HCT116 (cell line): ENCODE measurements around the gene DUSP6. TPM values are rescaled to one million over a fixed set of nuclear protein-coding genes. Genes with fewer than 3 reads are reported as not detected.

ENCODE experiments used
- ATAC-seq: fragments of 200-7000 bp; cut with Tn5 transposase; 2 replicates; pipeline ENCODE4 v1.9.1; 2020; ENCODE audit warnings: mild to moderate bottlenecking, moderate library complexity
- BruUV-seq: library from RNA; stranded (reverse); fragments of 400-500 nt; replicated peaks from 2 replicates; lab custom pipeline; 2021; lab: Mats Ljungman, UMichigan
- CTCF ChIA-PET: fragments of 300-600 bp; sonication (Branson Sonifier 250); formaldehyde crosslinking; loops from one replicate; lab custom pipeline; 2021; ENCODE audit warnings: antibody characterized with exemption; lab: Charles Lee
- POLR2A ChIA-PET: fragments of 300-600, 350-600 bp; sonication (Branson Sonifier 250); formaldehyde crosslinking; loops from one replicate; lab custom pipeline; 2021; ENCODE audit warnings: antibody characterized with exemption; lab: Charles Lee
- RAD21 ChIA-PET, 2 experiments: fragments of 300-600 bp; sonication (Branson Sonifier 250); formaldehyde crosslinking; loops; one replicate each; lab custom pipeline; 2023; ENCODE audit warnings: low total read pairs in 2 of 2; ENCODE audit not compliant: uncharacterized antibody in 2 of 2, unreplicated experiment in 2 of 2, low non-redundant PET in 1 of 2; lab: Charles Lee
- DNase-seq: peaks from one replicate; pipeline ENCODE4 v3.0.0-alpha.2; 2010; ENCODE audit warnings: low read depth, low spot score
- H2AFZ ChIP-seq: fragments of 200-600 bp; shearing (Covaris generic), sonication (generic); 2 replicates; pipeline ENCODE4 v1.6.1; 2017; ENCODE audit warnings: low read depth, mixed run types, mixed read lengths, antibody characterized with exemption, low read length; ENCODE audit not compliant: poor library complexity, severe bottlenecking
- H3K27ac ChIP-seq: 2 replicates; pipeline ENCODE4 v1.5.1; 2012; ENCODE audit warnings: low read depth, low read length
- H3K27me3 ChIP-seq: fragments of 200-600 bp; sonication (generic); 2 replicates; pipeline ENCODE4 v1.6.1; 2016; ENCODE audit warnings: mixed run types, low read length, mixed read lengths; ENCODE audit not compliant: insufficient read depth
- H3K36me3 ChIP-seq, 2 experiments: fragments of 200-500 bp in 1 of 2; fragments of 200-600 bp in 1 of 2; sonication (Bioruptor generic) in 1 of 2; sonication (generic) in 1 of 2; 2 replicates each; pipeline versions ENCODE4 v1.5.1 to v1.6.1; 2014 to 2016; ENCODE audit warnings: low read length in 2 of 2, inconsistent platforms in 1 of 2, mixed read lengths in 1 of 2, mixed run types in 1 of 2; ENCODE audit not compliant: insufficient read depth in 2 of 2, control insufficient read depth in 1 of 2
- H3K4me1 ChIP-seq, 2 experiments: fragments of 200-600 bp in 1 of 2; sonication (generic) in 1 of 2; 2 replicates each; pipeline versions ENCODE4 v1.5.1 to v1.6.1; 2012 to 2017; ENCODE audit warnings: low read length in 2 of 2, inconsistent platforms in 1 of 2, mild to moderate bottlenecking in 1 of 2, mixed read lengths in 1 of 2, mixed run types in 1 of 2, moderate library complexity in 1 of 2; ENCODE audit not compliant: insufficient read depth in 2 of 2, control insufficient read depth in 1 of 2
- H3K4me2 ChIP-seq: fragments of 200-600 bp; sonication (generic); 2 replicates; pipeline ENCODE4 v1.6.1; 2017; ENCODE audit warnings: mixed run types, low read length, mixed read lengths
- H3K4me3 ChIP-seq, 2 experiments: fragments of 200-600 bp in 1 of 2; sonication (generic) in 1 of 2; replicated peaks in 1 of 2; 2 replicates each; pipeline ENCODE4 v1.5.1; 2011 to 2016; ENCODE audit warnings: low read length in 2 of 2, control low read depth in 1 of 2, low read depth in 1 of 2, mild to moderate bottlenecking in 1 of 2, mixed read lengths in 1 of 2, mixed run types in 1 of 2
- H3K79me2 ChIP-seq: fragments of 200-600 bp; sonication (generic); 2 replicates; pipeline ENCODE4 v1.6.1; 2017; ENCODE audit warnings: mild to moderate bottlenecking, mixed run types, low read length, moderate library complexity, mixed read lengths; ENCODE audit not compliant: insufficient read depth
- H3K9ac ChIP-seq: fragments of 200-600 bp; sonication (generic); 2 replicates; pipeline ENCODE4 v1.6.1; 2016; ENCODE audit warnings: low read length, mixed read lengths
- H3K9me2 ChIP-seq: fragments of 200-600 bp; sonication (generic), shearing (Covaris generic); 2 replicates; pipeline ENCODE4 v1.6.1; 2017; ENCODE audit warnings: mixed run types, mild to moderate bottlenecking, moderate library complexity; ENCODE audit not compliant: insufficient read depth
- H3K9me3 ChIP-seq, 2 experiments: fragments of 200-500 bp in 1 of 2; fragments of 200-600 bp in 1 of 2; sonication (Bioruptor generic) in 1 of 2; sonication (generic) in 1 of 2; 2 replicates each; pipeline ENCODE4 v1.6.1; 2014 to 2017; ENCODE audit warnings: low read length in 2 of 2, mixed read lengths in 2 of 2, inconsistent platforms in 1 of 2, low read depth in 1 of 2, mild to moderate bottlenecking in 1 of 2, mixed run types in 1 of 2, moderate library complexity in 1 of 2; ENCODE audit not compliant: control insufficient read depth in 1 of 2, insufficient read depth in 1 of 2
- H4K20me1 ChIP-seq: fragments of 200-600 bp; sonication (generic), shearing (Covaris generic); 2 replicates; pipeline ENCODE4 v1.6.1; 2017; ENCODE audit warnings: mixed run types, mild to moderate bottlenecking, moderate library complexity; ENCODE audit not compliant: insufficient read depth
- CEBPB ChIP-seq: IDR thresholded peaks from 2 replicates; pipeline ENCODE4 v1.6.1; 2012; ENCODE audit warnings: low read depth
- EGR1 ChIP-seq: IDR thresholded peaks from 2 replicates; pipeline ENCODE4 v1.6.1; 2012; ENCODE audit warnings: low read depth
- ELF1 ChIP-seq: IDR thresholded peaks from 2 replicates; pipeline ENCODE4 v1.6.1; 2012; ENCODE audit warnings: low read depth, borderline replicate concordance
- EZH2 ChIP-seq: fragments of 200-600 bp; sonication (generic); IDR thresholded peaks from 2 replicates; pipeline ENCODE4 v1.6.1; 2017; ENCODE audit warnings: antibody characterized with exemption, mixed run types
- EZH2phosphoT487 ChIP-seq: fragments of 200-600 bp; IDR thresholded peaks from 2 replicates; pipeline ENCODE4 v1.6.1; 2018; ENCODE audit warnings: antibody characterized with exemption, borderline replicate concordance
- FOSL1 ChIP-seq: IDR thresholded peaks from 2 replicates; pipeline ENCODE4 v1.6.1; 2012; ENCODE audit warnings: low read depth
- JUND ChIP-seq: IDR thresholded peaks from 2 replicates; pipeline ENCODE4 v1.6.1; 2012
- RAD21 ChIP-seq: IDR thresholded peaks from 2 replicates; pipeline ENCODE4 v1.6.1; 2012; ENCODE audit warnings: low read depth, mild to moderate bottlenecking
- SIN3A ChIP-seq: IDR thresholded peaks from 2 replicates; pipeline ENCODE4 v1.6.1; 2012; ENCODE audit warnings: low read depth
- SRF ChIP-seq: IDR thresholded peaks from 2 replicates; pipeline ENCODE4 v1.6.1; 2012; ENCODE audit warnings: low read depth
- TCF7L2 ChIP-seq: IDR thresholded peaks from 2 replicates; pipeline ENCODE4 v1.7.0; 2011; ENCODE audit warnings: borderline replicate concordance, inconsistent platforms; ENCODE audit not compliant: insufficient read depth, insufficient read length; ENCODE audit errors: extremely low read depth
- ZNF274 ChIP-seq: fragments of 200-500 bp; sonication (Bioruptor generic); IDR thresholded peaks from 2 replicates; pipeline ENCODE4 v1.6.1; 2014; ENCODE audit warnings: mild to moderate bottlenecking, low read depth, low read length, inconsistent platforms
- intact Hi-C: fragments of 100-400 bp; cut with micrococcal nuclease; formaldehyde crosslinking; loops from 2 replicates; pipeline ENCODE4 v1.10.0; 2022
- total RNA-seq: library from RNA; stranded (reverse); gene quantifications from one replicate; pipeline ENCODE4 v1.2.1, GENCODE V29; 2021; ENCODE audit not compliant: unreplicated experiment
- TF ChIP-seq, protein P1 (sequence below): IDR thresholded peaks from 2 replicates; pipeline ENCODE4 v1.6.1; 2012
- TF ChIP-seq, protein P2 (sequence below): IDR thresholded peaks from 2 replicates; pipeline ENCODE4 v1.6.1; 2011; ENCODE audit warnings: mild to moderate bottlenecking, low read length, moderate library complexity; ENCODE audit not compliant: insufficient replicate concordance; ENCODE audit errors: extremely low read depth
- TF ChIP-seq, protein P3 (sequence below): IDR thresholded peaks from 2 replicates; pipeline ENCODE4 v1.6.1; 2012

DUSP6 gene
- total RNA-seq, 1 experiment from 2014 or later, result 219 TPM

DNA sequence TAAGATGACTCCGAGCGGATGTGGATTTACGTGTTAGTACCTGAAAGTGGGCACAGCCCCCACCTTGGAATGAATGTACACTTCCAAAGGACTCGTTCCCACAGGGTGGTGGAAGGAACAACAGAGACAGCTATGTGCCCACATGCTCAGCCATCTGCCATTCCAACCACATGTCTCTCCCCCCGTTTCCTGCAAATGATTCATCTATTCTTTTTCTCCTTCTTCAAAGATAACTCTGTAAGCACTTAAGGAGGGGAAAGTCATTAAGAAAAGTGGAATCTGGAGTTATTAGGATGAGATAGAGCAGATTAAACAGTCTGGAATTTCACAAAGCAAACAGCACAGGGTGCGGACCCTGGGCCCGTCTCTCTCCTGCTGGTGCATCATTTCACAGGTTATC is 18.5 kb upstream of the DUSP6 start (continued):
- TF ChIP-seq, protein P1, sequence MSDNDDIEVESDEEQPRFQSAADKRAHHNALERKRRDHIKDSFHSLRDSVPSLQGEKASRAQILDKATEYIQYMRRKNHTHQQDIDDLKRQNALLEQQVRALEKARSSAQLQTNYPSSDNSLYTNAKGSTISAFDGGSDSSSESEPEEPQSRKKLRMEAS, result peak; percentile 36; the same call in 1 of the 2 replicates
- TF ChIP-seq SRF (no peak), TCF7L2 (no peak), ZNF274 (no peak), EZH2phosphoT487 (no peak), JUND (peak; percentile 61), EGR1 (no peak), ELF1 (no peak), SIN3A (no peak), CEBPB (0 out of 2 replicates have a peak, but pooled peaks have one; percentile 27), FOSL1 (peak; percentile 40), RAD21 (no peak)
- TF ChIP-seq, protein P2, sequence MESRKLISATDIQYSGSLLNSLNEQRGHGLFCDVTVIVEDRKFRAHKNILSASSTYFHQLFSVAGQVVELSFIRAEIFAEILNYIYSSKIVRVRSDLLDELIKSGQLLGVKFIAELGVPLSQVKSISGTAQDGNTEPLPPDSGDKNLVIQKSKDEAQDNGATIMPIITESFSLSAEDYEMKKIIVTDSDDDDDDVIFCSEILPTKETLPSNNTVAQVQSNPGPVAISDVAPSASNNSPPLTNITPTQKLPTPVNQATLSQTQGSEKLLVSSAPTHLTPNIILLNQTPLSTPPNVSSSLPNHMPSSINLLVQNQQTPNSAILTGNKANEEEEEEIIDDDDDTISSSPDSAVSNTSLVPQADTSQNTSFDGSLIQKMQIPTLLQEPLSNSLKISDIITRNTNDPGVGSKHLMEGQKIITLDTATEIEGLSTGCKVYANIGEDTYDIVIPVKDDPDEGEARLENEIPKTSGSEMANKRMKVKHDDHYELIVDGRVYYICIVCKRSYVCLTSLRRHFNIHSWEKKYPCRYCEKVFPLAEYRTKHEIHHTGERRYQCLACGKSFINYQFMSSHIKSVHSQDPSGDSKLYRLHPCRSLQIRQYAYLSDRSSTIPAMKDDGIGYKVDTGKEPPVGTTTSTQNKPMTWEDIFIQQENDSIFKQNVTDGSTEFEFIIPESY, result no peak
- TF ChIP-seq, protein P3, sequence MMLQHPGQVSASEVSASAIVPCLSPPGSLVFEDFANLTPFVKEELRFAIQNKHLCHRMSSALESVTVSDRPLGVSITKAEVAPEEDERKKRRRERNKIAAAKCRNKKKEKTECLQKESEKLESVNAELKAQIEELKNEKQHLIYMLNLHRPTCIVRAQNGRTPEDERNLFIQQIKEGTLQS, result no peak

DNA sequence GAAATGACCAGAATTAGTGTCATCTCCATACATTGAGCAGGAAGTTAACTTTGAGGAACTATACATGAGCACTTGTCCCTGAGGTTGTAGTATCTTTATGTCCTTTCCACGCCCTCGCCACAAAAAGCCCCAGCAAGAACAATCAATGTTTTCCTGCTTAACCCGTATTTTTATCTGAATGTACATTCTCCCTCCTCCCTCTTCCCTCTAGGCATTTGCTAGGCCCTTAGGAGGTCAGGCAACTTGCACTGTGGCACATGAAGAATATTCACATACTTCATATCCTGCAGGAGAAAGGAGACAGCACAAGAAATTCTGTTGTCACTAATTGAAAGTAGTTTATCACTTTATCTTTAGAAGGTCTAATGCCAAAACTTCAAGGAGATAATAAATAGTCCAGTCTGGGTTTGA is 18.1 kb upstream of the DUSP6 start:
- Histone ChIP-seq H3K79me2 (no peaks in the 10 kb centered on the region), H3K36me3 (no peaks in the 10 kb centered on the region), H3K4me3 (no peak overlapping the region), H3K4me2 (peak overlapping the region; percentile 29), H4K20me1 (no peaks in the 10 kb centered on the region), H3K9me3 (no peaks in the 10 kb centered on the region), H3K9me2 (no peaks in the 10 kb centered on the region), H3K27me3 (no peaks in the 10 kb centered on the region), H2AFZ (no peak overlapping the region), H3K9ac (no peak overlapping the region), H3K27ac (peak overlapping the region; percentile 19; the same call in 1 of the 2 replicates), H3K4me1 (peaks cover 54 to 63% of the 10 kb centered on the region in 2 experiments)
- CTCF ChIA-PET, result no interaction called here
- RAD21 ChIA-PET, result no interaction called here
- intact Hi-C loops, result no loop called here
- no peak for DNase-seq
- BruUV-seq, result no TSS peak
- TF ChIP-seq EZH2phosphoT487 (no peak), TCF7L2 (no peak), EZH2 (no peak)
- TF ChIP-seq, protein P1, result no peak
- TF ChIP-seq, protein P2, result no peak
- POLR2A ChIA-PET, result no interaction called here
- ATAC-seq, result no peak
